BJ (cell line): Measurements from ENCODE around the gene GSG1L. TPM values are rescaled to one million over a fixed set of nuclear protein-coding genes. Genes with fewer than 3 reads are reported as not detected.

Experiments used
- CTCF ChIA-PET: fragments of 350-600 bp; formaldehyde crosslinking; extraction: SDS; loops from one replicate; lab custom pipeline; 2021; ENCODE audit warnings: antibody characterized with exemption, inconsistent platforms; lab: Yijun Ruan, JAX
- POLR2A ChIA-PET: fragments of 300-600 bp; sonication (Branson Sonifier 250); formaldehyde crosslinking; extraction: SDS; loops from one replicate; lab custom pipeline; 2021; ENCODE audit warnings: antibody characterized with exemption; lab: Charles Lee
- DNase-seq: peaks from one replicate; pipeline ENCODE4 v3.0.0-alpha.2; 2011; ENCODE audit warnings: low read depth
- H3K27me3 ChIP-seq: 2 replicates; pipeline ENCODE4 v1.6.0; 2011; ENCODE audit warnings: low read length; ENCODE audit not compliant: control insufficient read depth, insufficient read depth
- H3K36me3 ChIP-seq: 2 replicates; pipeline ENCODE4 v1.5.1; 2011; ENCODE audit warnings: low read length; ENCODE audit not compliant: control insufficient read depth, insufficient read depth
- H3K4me3 ChIP-seq: 2 replicates; pipeline ENCODE4 v1.5.1; 2011; ENCODE audit warnings: low read depth, mild to moderate bottlenecking, control low read depth, low read length
- polyA minus RNA-seq: library from RNA; depleted of rRNA, polyadenylated mRNA; stranded (reverse); fragments of >200 nt; gene quantifications from 2 replicates; pipeline ENCODE4 v1.2.3, GENCODE V29; 2011; rRNA and poly(A)+ RNA removed
- polyA plus RNA-seq: library from polyadenylated mRNA; depleted of rRNA; stranded (reverse); fragments of >200 nt; gene quantifications from 2 replicates; pipeline ENCODE4 v1.2.3, GENCODE V29; 2011; rRNA removed
- TF ChIP-seq, protein P1 (sequence below): IDR thresholded peaks from 2 replicates; pipeline ENCODE4 v1.5.1; 2011; ENCODE audit warnings: low read depth, mild to moderate bottlenecking, control low read depth, inconsistent platforms, low read length, moderate library complexity; ENCODE audit not compliant: insufficient read depth

GSG1L gene
- polyA plus RNA-seq, result not detected in 2 replicates
- not detected in 2 replicates for polyA minus RNA-seq

DNA sequence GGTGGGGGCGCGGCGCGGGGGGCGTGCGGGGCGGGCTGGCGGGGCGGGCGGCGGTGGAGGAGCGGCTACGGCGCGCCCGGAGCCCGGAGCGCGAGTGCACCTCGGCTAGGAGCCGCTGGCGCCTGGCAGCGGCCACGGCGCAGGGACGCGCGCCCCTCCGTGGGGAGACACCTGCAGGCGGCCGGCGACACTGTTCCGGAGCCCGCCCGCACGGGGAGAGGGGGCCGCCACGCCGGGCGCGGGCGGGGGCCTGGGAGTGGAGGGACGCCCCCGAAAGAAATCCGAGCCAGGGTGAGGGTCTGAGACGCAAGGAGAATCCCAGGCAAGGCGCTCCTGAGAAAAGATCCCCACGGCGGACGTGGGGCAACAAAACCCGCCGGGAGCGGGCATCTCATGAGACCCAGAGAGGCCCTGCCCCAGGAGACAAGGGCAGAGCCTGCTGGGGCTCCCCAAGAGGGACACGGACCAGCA, at the start of gene GSG1L:
GSG1L (minus strand) TSS at position 124 of the 471 bp plus-strand sequence. CDS start 290 bp downstream, outside the sequence.
- no peaks in the 10 kb centered on the region for H3K36me3 ChIP-seq
- POLR2A ChIA-PET, result no interaction called here
- no peak within 1 kb of the TSS for H3K4me3 ChIP-seq
- peaks cover 39% of the 10 kb centered on the region for H3K27me3 ChIP-seq
- CTCF ChIA-PET, result interaction anchor here (1.5 kb wide), 1 partner anchor 424 kb away, joined by 4 read pairs; no protein-coding TSS in a partner anchor
- no peak for DNase-seq
- TF ChIP-seq, protein P1, sequence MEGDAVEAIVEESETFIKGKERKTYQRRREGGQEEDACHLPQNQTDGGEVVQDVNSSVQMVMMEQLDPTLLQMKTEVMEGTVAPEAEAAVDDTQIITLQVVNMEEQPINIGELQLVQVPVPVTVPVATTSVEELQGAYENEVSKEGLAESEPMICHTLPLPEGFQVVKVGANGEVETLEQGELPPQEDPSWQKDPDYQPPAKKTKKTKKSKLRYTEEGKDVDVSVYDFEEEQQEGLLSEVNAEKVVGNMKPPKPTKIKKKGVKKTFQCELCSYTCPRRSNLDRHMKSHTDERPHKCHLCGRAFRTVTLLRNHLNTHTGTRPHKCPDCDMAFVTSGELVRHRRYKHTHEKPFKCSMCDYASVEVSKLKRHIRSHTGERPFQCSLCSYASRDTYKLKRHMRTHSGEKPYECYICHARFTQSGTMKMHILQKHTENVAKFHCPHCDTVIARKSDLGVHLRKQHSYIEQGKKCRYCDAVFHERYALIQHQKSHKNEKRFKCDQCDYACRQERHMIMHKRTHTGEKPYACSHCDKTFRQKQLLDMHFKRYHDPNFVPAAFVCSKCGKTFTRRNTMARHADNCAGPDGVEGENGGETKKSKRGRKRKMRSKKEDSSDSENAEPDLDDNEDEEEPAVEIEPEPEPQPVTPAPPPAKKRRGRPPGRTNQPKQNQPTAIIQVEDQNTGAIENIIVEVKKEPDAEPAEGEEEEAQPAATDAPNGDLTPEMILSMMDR, result no peak

DNA sequence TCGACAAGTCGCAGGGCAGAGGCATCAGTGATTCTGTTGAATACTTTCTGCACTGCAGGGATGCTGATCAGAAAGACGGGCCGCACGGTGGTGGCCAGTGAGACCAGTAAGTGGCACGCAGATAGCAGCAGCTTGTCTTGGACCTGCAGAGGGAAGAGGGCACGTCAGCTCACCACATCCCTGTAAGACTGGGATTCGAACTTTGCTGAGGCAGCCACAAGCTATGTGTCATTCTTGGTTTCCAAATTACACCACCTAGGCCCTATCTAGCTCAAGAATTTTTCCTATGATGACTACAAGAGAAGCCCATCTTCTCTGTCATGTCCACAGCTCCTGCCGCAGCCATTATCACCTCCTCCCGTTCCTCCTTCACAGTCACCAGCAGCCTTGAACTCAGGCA, 49.4 kb upstream of the GSG1L start:
- H3K4me3 ChIP-seq, result no peak overlapping the region

DNA sequence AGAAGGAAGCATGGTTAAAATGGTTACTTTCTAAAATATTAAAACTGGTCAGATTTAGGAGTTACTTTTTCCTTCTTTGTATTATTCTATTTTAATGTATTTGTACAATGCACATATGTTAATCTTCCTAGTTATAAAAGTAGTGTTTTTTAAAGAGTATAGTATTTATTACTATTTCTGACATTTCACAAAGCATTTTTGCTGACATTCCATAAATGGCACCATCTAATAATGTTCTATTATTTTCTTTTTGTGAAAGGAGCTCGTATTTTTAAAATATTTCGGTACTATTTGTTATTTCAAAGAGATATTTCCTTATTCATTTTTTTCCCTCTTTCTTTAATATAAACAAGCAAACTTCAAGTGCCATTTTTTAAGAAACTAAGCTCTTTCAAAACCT, 47.5 kb upstream of the GSG1L start:
- ChIA-PET POLR2A (no interaction called here), CTCF (no interaction called here)
- TF ChIP-seq, protein P1, result no peak
- no peak for DNase-seq
- H3K36me3 ChIP-seq, result peaks cover 39% of the 10 kb centered on the region
- H3K4me3 ChIP-seq, result no peak overlapping the region
- no peaks in the 10 kb centered on the region for H3K27me3 ChIP-seq

More for the DNA sequence above, 49.4 kb upstream of the GSG1L start:
- Histone ChIP-seq H3K36me3 (peaks cover 31% of the 10 kb centered on the region), H3K27me3 (no peaks in the 10 kb centered on the region)
- ChIA-PET CTCF (interaction anchor here (0.6 to 1.0 kb wide), 3 partner anchors 13 to 105 kb away, joined by 3 read pairs; no protein-coding TSS in a partner anchor), POLR2A (no interaction called here)
- TF ChIP-seq, protein P1, result no peak
- no peak for DNase-seq

DNA sequence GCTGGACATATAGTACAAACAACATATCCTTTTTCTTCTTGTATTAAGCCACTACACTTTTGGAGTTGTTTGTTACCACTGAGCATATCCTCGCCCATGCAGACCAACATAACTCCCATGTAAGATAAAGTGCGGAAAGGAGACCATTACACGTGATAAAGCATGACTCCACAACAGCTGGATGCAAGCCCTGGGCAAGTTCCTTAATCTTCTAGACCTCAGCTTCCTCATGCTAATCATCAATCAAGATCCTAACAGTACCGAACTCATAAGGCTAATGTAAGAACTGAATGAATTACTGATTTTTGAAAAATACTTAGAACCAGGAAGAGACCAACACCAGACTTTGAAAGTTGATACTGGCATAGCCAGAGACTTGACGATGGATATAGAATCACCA, 47.0 kb upstream of the GSG1L start:
- no peak overlapping the region for H3K4me3 ChIP-seq
- H3K27me3 ChIP-seq, result no peaks in the 10 kb centered on the region
- TF ChIP-seq, protein P1, result no peak
- DNase-seq, result no peak
- POLR2A ChIA-PET, result no interaction called here
- peaks cover 39% of the 10 kb centered on the region for H3K36me3 ChIP-seq
- CTCF ChIA-PET, result no interaction called here

DNA sequence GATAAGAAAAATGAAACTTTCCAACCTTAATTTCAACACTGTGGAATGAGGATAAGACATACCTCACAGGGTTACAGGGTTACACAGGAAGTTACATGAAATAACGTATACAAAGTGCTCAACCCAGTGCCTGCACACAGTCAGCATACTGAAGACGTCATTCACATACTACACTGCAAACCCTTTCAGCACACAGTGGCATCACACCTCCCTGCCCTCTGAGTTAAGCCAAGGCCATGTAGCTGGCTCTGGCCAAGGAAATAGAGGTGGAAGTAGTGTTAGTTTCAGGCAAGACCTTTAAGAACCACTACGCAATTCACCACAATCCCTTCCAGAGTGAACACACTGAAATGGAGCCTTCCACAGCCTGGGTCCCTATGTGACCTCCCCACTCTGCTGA, 46.6 kb upstream of the GSG1L start:
- TF ChIP-seq, protein P1, result no peak
- POLR2A ChIA-PET, result no interaction called here
- CTCF ChIA-PET, result no interaction called here
- H3K27me3 ChIP-seq, result no peaks in the 10 kb centered on the region
- peaks cover 38% of the 10 kb centered on the region for H3K36me3 ChIP-seq
- no peak overlapping the region for H3K4me3 ChIP-seq
- DNase-seq, result no peak
